GM12864 (cell line): ENCODE results near the gene TMTC2.

Source experiments
- DNase-seq: peaks from one replicate; pipeline ENCODE4 v3.0.0-alpha.2; 2011; ENCODE audit warnings: low read depth
- H3K4me3 ChIP-seq: 2 replicates; pipeline ENCODE4 v1.5.1; 2011; ENCODE audit warnings: mild to moderate bottlenecking, low read depth, low read length, control low read depth
- TF ChIP-seq, protein P1 (sequence below): IDR thresholded peaks from 2 replicates; pipeline ENCODE4 v1.5.1; 2011; ENCODE audit warnings: low read depth, mild to moderate bottlenecking, moderate library complexity, low read length, control low read depth, inconsistent platforms; ENCODE audit errors: missing control alignments

Gene TMTC2

DNA sequence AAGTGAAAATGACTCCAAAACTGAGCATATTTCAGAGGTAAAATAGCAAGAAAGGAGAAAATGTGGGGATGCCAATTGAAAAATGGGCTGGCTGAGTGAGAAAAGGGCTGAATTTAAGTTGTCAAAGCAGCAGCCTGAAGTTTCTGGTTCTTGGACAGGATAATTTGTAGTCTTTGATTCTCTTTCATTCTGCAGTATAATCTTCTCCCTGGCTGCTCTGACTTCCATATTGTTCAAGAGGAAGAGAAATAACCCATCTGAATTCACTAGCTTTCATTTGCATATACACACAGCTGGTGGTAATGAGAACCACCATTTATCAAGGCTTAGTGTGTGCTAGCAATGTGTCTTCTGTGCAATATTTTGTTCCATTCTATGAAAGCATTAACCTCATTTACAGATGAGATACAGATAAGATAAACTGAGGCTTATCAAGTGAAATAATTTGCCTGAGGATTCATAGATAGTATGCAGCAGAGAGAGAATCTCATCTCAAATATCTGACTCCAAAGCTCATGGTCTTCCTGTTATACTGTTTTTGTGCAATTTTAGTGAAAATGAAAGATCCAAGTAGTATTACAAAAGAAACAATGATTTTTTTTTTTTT lies 184.2 kb downstream of the TMTC2 start:
- DNase-seq, result no peak
- TF ChIP-seq, protein P1, sequence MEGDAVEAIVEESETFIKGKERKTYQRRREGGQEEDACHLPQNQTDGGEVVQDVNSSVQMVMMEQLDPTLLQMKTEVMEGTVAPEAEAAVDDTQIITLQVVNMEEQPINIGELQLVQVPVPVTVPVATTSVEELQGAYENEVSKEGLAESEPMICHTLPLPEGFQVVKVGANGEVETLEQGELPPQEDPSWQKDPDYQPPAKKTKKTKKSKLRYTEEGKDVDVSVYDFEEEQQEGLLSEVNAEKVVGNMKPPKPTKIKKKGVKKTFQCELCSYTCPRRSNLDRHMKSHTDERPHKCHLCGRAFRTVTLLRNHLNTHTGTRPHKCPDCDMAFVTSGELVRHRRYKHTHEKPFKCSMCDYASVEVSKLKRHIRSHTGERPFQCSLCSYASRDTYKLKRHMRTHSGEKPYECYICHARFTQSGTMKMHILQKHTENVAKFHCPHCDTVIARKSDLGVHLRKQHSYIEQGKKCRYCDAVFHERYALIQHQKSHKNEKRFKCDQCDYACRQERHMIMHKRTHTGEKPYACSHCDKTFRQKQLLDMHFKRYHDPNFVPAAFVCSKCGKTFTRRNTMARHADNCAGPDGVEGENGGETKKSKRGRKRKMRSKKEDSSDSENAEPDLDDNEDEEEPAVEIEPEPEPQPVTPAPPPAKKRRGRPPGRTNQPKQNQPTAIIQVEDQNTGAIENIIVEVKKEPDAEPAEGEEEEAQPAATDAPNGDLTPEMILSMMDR, result no peak
- H3K4me3 ChIP-seq, result no peak overlapping the region

DNA sequence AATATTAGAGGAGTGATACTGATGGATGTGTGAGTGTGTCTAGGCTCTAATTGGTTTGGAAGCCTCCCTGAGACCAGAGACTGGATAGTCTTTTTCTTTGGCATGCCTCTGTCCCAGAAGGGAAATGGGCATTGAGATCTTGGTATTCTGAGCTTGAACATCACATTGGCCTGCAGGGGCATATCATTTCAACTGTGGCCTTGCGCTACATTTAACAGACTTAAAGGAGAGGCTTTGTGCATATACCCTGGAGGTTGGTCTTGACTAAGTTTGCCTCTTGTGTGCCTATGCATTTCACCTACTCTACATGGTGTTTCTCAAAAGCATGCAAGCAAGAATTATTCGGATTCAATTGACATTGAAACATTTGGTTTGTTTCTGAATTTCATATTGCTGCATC lies 185.4 kb downstream of the TMTC2 start:
- no peak overlapping the region for H3K4me3 ChIP-seq
- no peak for DNase-seq
- TF ChIP-seq, protein P1, result no peak

DNA sequence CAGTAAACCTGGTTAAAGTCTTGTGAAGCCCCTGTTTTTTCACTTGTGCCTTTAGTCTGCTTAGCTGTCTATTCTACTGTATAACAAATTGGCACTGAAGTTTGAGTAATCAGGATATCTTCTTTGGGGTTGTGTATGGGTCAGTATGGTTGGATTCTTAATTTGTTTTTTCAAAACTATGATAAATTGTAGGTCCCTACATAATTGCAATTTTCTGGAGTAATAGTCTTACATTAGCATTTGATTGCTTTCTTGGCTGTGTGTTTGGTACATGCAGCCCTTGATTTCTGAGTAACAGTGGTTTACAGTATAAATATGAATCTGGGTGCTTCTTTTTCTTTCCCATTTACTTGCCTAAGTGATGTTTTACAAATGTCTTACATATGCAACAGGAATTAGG lies 186.6 kb downstream of the TMTC2 start:
- DNase-seq, result no peak
- H3K4me3 ChIP-seq, result no peak overlapping the region
- TF ChIP-seq, protein P1, result no peak

DNA sequence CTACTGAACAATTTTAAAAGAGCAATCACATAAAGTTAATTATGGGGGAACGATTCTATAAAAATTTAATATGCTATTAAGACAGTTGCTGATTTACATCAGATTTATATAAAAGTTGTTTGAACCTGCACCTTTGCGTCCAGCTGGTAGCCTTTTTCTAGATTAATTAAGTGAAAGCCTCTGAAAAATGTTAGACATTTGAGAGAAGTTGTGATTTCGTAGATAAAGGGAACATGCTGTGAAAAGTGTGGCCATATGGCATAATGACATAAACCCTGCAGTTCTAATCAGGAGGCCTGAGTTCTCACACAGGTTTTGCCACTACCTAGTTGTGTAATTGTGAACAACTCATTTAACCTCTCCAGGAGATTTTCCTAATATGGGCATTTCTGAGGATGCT lies 187.2 kb downstream of the TMTC2 start:
- H3K4me3 ChIP-seq, result no peak overlapping the region
- no peak for DNase-seq
- TF ChIP-seq, protein P1, result no peak

DNA sequence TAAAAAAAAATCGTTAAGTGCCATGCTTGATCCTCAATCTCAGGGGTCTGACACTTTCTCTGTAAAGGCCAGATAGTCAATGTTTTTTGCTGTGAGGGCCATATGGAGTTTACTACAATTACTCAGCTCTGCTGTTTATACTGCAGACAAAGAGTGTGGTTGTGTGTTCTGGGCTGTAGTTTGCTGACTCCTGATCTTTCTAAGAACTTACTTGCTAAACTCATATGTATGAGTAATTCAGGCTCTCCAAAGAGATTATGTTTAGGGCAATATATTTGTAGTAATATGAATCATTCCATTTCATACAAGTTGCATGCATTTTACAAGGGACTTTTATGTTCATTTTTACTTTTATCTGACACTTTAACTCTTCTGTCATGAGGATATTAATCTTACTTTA lies 188.2 kb downstream of the TMTC2 start:
- DNase-seq, result no peak
- H3K4me3 ChIP-seq, result no peak overlapping the region
- TF ChIP-seq, protein P1, result no peak

DNA sequence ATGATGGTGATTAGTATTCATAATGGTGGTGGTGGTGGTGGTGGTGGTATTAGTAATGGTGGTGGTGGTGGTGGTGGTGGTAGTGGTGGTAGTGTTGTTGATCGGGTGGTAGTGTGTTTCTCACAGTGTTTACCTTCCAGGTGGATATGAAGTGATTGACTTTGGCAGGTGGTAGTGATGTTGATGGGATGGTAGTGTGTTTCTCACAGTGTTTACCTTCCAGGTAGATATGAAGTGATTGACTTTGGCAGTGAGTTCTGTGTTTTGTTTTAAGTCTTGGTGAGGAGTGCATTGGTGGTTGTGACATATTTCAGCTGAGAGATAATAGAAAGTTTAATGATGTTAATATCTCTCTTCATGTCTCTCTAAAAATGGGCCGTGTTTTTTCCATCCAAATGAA lies 189.4 kb downstream of the TMTC2 start:
- DNase-seq, result no peak
- TF ChIP-seq, protein P1, result no peak
- no peak overlapping the region for H3K4me3 ChIP-seq

DNA sequence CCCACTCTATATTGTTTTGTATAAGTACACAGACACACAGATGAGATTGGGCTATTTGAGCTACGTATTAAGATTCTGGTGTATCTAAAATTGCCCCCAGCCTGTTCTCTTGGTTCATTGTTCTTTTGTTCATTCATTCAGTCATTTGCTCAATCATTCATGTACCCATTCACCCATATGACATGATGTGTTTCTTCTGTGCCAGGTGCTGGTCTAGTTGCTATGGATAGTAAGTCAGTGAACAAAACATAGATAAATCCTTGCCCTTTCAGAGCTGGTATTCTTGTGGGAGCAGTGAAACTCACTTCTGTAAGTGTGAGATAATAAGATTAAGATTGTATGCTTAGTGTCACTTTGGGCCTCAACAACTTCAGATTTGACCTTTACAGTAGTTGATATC lies 191.3 kb downstream of the TMTC2 start:
- no peak for DNase-seq
- no peak overlapping the region for H3K4me3 ChIP-seq
- TF ChIP-seq, protein P1, result no peak
